Astrocyte of the cerebellum (primary cell): ENCODE data around the gene MOCS1.

Source experiments
- DNase-seq: peaks from one replicate; pipeline ENCODE4 v3.0.0-alpha.2; 2011; ENCODE audit warnings: low read depth
- H3K4me3 ChIP-seq: 2 replicates; pipeline ENCODE4 v1.5.1; 2011; ENCODE audit warnings: mild to moderate bottlenecking, low read depth, low read length, moderate library complexity
- in situ Hi-C: cut with HindIII; loops from 2 replicates; pipeline ENCODE4 v1.10.0; 2017; ENCODE audit warnings: low sequenced_read_pairs
- TF ChIP-seq, protein P1 (sequence below): IDR thresholded peaks from 2 replicates; pipeline ENCODE4 v1.5.1; 2012; ENCODE audit warnings: low read length, low read depth, moderate library complexity, mild to moderate bottlenecking; ENCODE audit errors: missing control alignments

The MOCS1 gene

DNA sequence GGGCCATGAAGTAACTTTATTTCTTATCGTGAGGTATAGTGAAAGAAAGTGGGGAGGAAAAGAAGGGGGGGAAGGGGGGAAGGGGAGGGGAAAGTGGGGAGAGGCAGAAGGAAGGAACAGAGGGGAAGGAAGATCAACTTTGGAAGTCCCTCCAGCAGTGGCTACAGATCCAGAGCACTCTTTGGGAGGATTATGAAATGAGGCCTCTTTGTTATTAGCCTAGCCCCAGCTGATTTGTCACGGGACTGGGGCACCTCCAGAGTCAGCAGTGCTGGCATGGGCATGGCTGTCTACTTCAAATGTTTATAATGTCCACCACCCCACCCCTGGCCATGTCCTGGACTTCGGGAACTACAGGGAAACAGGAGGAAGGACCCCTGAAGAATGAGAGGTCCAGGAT is 7.6 kb downstream of the MOCS1 start:
- in situ Hi-C loops: no loop called here
- no peak for DNase-seq
- H3K4me3 ChIP-seq: no peak overlapping the region
- TF ChIP-seq, protein P1, sequence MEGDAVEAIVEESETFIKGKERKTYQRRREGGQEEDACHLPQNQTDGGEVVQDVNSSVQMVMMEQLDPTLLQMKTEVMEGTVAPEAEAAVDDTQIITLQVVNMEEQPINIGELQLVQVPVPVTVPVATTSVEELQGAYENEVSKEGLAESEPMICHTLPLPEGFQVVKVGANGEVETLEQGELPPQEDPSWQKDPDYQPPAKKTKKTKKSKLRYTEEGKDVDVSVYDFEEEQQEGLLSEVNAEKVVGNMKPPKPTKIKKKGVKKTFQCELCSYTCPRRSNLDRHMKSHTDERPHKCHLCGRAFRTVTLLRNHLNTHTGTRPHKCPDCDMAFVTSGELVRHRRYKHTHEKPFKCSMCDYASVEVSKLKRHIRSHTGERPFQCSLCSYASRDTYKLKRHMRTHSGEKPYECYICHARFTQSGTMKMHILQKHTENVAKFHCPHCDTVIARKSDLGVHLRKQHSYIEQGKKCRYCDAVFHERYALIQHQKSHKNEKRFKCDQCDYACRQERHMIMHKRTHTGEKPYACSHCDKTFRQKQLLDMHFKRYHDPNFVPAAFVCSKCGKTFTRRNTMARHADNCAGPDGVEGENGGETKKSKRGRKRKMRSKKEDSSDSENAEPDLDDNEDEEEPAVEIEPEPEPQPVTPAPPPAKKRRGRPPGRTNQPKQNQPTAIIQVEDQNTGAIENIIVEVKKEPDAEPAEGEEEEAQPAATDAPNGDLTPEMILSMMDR: no peak

DNA sequence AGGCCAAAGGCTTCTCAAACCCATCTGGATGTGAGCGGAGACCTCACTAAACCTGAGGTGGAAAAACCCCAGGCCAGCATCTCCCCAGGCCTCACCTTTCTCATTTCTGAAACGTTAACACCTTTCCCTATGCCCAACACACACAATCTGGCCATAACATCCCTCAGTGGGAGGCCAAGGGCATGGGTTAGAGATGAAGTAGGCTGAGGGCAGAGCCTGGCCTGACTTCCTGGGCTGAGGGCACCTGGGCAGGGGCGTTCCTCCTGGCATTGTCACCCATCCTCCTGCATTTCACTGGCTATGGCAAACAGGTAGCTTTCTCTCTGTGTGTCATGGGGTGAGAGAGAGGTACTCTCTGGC is 8.4 kb downstream of the MOCS1 start:
- H3K4me3 ChIP-seq: no peak overlapping the region
- in situ Hi-C loops: no loop called here
- no peak for DNase-seq
- TF ChIP-seq, protein P1: no peak

DNA sequence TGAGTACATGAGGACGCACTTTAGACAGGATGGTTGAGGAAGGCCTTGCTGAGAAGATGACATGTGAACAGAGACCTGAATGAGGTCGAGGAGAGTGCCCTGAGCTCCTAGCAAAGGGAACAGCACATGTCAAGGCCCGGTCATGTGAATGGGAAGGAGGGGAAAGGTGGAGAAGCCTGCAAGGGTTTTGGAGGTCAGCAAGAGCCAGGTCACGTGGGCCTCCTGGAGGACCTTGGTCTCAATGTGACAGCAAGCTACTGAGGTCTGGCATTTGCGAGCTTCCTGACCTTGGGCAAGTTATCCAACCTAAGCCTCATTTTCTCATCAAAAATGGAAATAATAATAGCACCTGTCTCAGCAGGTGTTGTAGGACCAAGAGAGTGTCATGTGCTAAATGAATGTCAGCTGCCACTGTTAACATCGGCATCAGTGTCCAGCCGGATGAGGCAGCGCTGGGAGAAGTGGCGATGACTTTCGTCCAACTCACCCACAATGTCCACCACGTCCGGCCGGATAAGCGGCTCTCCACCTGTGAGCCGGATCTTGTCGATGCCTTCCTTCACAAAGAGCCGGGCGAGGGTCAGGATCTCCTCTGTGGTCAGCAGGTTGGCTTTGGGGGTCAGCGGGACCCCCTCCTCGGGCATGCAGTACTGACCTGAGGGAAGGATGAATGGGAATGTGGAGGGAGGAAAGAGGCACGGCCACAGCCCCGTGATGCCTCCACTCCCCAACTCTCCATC is 8.9 kb downstream of the MOCS1 start:
- in situ Hi-C loops: no loop called here
- no peak for DNase-seq
- TF ChIP-seq, protein P1: no peak
- no peak overlapping the region for H3K4me3 ChIP-seq

DNA sequence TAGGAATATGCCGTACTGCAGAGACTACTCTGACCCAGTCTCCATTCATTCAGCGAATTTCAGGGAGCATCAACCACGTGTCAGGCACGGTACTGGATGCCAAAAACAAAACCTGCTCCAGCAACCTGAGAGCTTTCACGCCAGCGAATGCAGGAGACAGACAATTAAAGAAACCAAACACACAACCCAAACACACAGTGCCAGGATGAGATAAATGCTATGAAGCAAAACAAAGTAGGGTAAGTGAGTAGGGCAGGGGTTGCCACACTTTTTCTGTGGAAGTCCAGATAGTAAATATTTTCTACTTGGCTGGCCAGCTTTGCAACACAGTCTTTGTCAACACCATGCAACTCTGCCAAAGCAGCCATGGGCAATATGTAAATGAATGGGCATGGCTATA is 10.0 kb downstream of the MOCS1 start:
- in situ Hi-C loops: no loop called here

DNA sequence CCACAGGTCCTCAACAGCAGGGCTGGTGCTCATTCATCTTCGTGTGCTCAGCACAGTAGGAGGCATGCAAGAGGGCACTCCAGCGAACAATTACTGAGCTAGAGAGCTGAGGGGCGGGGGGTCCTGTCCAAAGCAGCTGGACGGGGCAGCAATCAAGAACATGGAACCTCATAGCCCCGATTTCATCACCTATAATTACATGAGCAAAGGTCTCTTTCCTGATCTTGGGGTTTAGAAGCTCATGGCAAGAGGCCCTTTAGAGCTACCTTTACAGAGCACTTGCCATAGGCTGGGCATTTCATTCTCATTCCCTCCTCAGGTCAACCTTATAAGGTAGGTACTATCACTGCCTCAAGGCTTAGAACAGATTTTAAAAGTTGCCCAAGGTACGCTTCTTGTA is 10.4 kb downstream of the MOCS1 start:
- TF ChIP-seq, protein P1: no peak
- no peak for DNase-seq
- no peak overlapping the region for H3K4me3 ChIP-seq
- in situ Hi-C loops: no loop called here

More for the DNA sequence above, 10.0 kb downstream of the MOCS1 start:
- H3K4me3 ChIP-seq: no peak overlapping the region
- no peak for DNase-seq
- TF ChIP-seq, protein P1: no peak

DNA sequence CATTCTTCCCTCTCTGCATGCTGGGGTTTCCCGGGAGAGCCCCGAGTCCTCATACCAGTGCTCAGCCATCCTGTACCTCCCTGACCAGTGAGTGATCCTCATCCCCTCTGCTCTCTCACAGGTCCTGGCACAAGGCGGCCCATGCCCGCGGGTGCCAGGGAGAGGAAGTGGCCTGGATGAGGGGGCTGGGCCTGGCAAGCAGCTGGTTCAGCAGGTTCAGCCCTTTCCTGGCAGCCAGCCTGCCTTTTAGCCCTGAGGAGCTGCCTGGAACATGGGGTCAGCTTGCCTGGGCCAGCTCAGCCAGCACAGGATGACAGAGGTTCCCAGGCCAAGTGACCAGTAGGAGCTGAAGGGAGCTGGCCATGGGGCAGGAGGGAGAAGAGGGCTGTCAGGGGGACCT is 10.9 kb downstream of the MOCS1 start:
- no peak for DNase-seq
- no peak overlapping the region for H3K4me3 ChIP-seq
- in situ Hi-C loops: no loop called here
- TF ChIP-seq, protein P1: no peak
